ENCODE data around the gene ST6GAL1.

The ST6GAL1 gene

DNA sequence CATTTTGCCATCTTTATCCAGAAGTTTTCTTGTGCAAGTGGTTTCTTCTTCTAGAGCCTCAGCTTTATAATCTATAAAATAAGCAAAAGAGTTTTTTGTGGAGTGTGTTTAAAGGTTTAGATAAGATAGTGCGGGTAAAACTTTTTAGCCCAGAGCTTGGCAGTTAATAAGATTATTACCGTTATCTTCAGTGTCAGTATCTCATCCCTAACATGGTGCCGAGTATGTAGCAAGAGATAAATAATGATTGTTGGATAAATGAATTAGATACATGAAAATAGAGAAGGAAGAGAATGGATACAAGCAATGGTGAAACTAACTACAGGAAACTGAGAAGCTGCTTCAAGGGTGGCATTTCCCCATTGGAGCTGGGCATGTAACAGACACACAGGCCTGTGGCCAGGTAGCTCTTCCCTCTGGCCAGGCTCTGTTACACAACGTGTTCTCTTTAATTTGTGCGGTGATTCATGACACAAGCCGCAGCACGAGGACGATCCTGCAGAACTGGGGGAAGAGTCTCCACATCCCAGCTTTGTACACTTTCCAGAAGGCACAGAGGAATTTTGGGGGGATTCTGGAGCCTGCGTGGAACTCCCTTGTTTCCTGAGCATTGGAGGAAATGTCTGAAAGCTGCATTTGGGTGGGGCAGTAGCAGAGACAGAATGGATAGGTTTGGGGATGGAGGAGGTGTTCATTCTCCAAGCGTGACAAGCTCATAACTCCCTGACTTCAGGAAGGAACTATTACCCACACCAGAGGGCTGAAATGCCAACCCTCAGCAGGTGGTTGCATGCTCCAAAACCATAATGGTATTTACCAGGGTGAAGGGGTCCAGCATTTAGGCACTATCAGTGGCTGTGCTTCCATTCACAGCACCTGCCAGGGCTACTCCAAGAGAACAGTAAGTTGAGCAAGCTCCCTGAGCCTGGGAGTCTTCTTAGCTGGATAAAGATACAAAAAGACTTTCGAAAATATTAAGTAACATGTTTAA, 14.2 kb upstream of the ST6GAL1 start:
- no peak for DNase-seq

GRCh38 chr3:186917512-186918312, 12.6 kb upstream of the ST6GAL1 start:
- no peak for DNase-seq

- no peak for DNase-seq
Measured at GRCh38 chr3:186920301-186920700, 10.0 kb upstream of the ST6GAL1 start.

- DNase-seq, result no peak
Measured at GRCh38 chr3:186920796-186921195, 9.5 kb upstream of the ST6GAL1 start.

DNA sequence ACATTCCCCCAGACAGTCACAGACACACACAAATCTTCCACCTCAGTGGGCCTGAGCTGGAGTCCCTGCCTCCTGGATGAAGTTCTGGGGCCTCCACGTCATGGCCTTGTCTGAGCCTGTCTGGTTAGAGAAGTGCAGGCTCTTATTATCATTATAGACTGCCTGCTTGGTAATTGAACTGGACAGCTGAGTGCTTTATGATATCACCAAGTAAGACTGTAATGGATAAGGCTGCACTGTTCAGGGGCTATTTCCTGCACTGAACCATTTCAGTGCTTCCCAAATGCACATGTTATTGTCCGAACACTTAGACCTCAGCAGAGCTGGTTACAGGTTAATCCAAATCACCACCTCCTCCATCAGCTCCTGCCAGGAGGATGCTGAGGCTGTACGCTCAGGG, 8.7 kb upstream of the ST6GAL1 start:
- DNase-seq, result no peak

DNA sequence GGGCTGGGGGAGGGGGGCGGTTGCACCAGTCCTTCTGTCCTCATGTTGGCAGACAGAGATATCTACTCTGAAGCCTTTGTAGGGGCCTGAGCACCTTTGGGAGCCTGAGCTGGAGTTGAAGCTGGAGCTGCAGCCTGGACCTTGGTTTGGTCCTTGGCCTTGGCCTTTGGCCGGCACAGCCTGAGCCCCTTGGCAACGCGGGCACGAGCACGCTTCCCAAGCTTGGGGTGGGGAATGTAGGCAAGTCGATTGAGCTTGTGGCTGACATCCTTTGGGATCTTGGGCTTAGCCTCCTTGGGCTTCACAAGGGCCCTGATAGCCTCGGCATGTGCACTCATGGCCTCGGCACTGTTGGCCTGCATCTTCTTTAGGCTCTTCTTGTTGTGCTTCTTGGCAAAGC, 8.1 kb upstream of the ST6GAL1 start:
- DNase-seq, result no peak

GRCh38 chr3:186922790-186923189, 7.5 kb upstream of the ST6GAL1 start:
- no peak for DNase-seq

DNA sequence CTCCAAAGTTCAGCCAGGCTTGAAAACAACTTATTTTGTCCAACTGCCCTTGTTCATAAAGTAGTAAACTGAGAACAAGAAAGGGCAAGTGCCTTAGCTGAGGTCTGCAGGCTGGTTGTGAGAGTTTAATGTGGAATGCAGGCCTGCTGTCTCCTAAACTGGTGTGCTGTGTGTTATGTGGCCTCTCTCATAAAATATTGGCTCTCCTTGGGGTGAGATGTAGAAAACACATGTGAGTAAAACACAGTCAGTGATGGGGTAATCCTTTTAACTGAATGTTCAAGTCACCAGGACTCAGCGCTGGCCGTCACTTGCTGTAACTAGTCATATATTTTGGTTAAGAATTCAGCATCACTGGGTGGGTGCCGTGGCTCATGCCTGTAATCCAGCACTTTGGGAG, 7.1 kb upstream of the ST6GAL1 start:
- no peak for DNase-seq

DNA sequence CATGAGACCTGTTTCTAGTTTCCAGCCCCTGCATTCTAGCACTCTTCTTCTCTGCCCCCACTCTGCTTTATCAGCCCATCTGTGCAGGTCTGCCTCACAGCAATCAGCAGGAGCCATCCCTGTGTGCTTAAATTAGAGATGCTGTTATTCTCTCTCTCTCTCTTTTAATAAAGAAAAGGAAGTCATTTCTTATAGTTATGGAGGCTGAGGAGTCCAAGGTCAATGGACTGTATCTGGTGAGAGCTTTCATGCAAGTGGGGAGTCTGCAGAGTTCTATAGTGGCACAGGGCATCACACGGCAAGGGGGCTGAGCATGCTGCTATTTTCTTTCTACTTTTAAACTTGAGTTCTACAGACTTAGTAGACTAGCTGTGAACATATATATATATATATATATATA, 4.5 kb upstream of the ST6GAL1 start:
- no peak for DNase-seq

DNA sequence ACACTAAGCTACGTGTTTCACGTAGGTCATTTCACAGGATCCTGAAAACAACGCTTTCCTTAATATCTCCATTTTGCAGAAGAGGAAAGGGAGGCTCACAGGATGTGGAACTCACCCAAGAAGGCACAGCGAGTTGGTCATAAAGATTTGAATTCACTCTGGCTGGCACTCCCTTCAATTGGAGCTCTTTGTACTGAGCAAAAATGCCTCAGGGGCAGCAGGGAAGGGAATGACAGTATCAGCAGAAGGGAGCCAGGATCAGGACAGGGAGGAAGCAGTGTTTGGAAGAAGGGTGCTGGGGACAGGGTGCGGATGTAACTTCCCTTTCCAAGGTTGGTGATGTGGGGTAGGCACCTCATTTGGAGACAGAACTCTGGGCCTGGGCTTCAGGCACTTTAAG, 1.1 kb upstream of the ST6GAL1 start:
- no peak for DNase-seq

- DNase-seq, result no peak
Measured at GRCh38 chr3:186929685-186930084, 641 bp upstream of the ST6GAL1 start.

DNA sequence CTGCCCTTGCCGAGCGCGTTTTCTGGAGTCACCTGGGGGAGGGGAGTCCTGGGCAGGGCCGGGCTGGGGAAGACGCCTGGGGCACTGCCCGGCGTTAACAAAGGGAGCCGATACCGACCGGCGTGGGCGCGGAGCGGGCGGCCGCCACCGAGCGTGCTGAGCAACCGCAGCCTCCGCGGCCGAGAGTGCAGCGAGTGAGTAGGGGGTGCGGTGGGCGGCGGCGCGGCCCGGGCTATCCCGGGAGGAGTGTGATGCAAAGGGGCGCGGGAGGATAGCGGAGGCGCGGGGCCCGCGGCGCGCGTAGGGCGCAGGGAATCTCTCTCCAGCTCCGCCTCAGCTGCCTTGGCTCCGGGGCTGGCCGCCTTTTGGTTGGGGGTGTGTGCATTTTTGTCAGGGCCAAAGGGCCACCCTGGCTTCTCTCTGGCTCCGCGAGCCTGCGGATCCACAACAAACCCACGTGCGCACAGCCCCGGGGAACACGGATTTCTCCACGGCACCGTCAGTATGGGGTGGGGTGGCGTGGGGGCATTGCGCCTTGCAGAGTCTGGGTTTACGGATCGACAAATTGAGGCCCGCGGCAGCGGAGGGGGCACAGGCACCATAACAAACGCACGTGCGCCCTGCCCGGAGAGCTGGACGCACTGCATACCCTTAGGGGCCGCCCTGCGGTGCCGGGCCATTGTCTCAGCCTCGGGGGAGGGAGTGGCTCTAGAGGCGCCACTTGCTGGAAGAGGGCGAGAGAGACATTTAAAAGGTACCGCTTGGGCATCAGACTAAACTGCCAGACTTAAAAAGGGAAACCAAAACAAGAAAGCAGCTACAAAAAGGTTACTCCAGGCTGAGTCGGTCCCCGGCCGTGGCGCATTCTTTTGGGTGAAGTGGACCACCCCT, 560 bp downstream of the ST6GAL1 start:
- peak in 26 of 51 donors; percentile 4 to 54 (median 28) for DNase-seq

GRCh38 chr3:186931532-186932280, 1.4 kb downstream of the ST6GAL1 start:
- DNase-seq, result peak in 18 of 51 donors; percentile 7 to 55 (median 15)

GRCh38 chr3:186932281-186933181, 2.2 kb downstream of the ST6GAL1 start:
- DNase-seq, result peak in 8 of 51 donors; percentile 4 to 37 (median 20)

- no peak for DNase-seq
Measured at GRCh38 chr3:186933816-186934215, 3.5 kb downstream of the ST6GAL1 start.

GRCh38 chr3:186935133-186935532, 4.8 kb downstream of the ST6GAL1 start:
- no peak for DNase-seq

- DNase-seq, result no peak
Measured at GRCh38 chr3:186937017-186937875, 6.9 kb downstream of the ST6GAL1 start.

GRCh38 chr3:186938716-186939115, 8.4 kb downstream of the ST6GAL1 start:
- DNase-seq, result no peak
